PFSK-1 (cell line): Measurements from ENCODE around the gene MRPS21.

Source experiments
- POLR2AphosphoS5 ChIP-seq: IDR thresholded peaks from 2 replicates; pipeline ENCODE4 v1.6.1; 2012; ENCODE audit warnings: low read depth, mild to moderate bottlenecking, control low read depth, low read length, moderate library complexity
- TAF1 ChIP-seq: IDR thresholded peaks from 2 replicates; pipeline ENCODE4 v1.6.1; 2012; ENCODE audit warnings: low read length, control low read depth, borderline replicate concordance; ENCODE audit not compliant: insufficient read depth

DNA sequence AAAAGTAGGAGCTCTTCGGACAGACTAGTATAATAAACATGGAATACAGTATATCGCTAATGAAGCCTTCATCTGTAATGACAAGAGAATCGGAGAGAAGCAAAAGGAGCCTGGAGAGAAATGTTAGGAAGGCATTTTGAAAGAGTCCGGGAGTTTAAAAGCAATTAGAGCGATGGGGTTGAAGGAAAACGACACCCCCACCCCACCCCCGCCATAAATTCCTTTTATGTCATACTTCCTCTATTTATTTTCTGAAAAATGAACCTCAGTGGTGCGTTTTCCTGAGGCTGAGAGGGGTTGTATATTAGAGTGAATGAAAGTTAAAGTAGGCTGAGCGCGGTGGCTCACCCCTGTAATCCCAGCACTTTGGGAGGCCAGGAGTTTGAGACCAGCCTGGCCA lies 24.2 kb upstream of the MRPS21 start:
- no peak for TF ChIP-seq POLR2AphosphoS5
- TF ChIP-seq TAF1, result no peak
